ENCODE measurements around the gene RHOC.
A peak's percentile ranks its signal among the peaks of the same experiment; 100 is the strongest.

RHOC gene

DNA sequence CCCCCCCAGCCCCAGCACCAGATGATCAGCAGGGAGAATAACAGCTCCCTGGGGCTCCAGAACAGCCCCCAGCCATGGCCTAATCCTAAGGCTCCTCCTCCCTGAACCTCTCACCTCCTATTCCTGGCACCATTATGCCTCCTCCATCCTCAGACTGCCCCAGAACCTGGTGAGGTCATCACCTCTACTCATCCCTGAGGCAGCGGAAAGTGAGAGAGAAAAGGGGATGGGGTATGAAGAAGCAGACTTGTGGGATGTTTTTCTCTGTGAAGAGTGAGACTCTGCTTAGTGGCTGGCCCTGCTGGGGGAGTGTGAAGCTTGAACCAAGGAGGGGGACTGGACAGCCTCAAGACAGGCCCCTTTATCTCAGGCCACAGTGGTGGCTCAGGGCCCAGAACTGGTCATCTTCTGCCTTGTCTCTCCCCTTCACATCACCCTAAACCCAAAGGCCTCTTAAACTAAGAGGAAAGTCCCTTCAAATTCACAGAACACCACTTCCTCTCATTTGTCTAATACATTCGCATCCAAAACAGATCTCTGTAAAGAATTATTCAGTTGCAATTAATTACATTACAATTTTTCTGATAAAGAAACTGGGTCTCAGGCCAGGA is 10.4 kb upstream of the RHOC start:
- no peak for DNase-seq (ENCODE audit: low read depth in 2 of 2)

DNA sequence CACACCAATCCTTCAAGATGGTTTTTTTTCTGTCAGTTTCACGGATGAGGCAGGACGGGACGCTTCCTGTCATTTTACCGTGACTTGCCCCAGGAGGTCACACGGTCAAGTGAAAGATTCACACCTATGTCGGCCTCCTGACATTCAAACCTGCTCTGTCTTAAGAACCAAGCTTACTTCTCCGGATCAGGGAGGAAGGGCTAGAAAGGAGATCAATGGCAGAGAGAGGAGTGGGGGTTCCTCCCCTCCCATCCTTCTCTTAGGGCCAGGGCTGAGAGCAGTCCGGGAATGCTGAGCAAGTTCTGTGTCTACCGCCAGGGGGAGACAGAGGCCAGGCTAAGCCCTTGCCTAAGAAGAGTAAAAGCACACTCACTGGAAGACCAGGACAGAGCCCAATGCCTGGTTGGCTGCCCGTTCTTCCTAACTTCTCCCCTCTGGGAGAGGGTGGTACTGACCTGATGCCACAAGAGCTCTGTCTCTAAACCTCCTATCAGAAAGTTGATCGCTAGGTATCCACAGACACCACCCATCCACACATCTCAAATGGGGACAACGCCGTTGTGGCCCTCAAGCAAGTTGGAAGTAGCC is 9.3 kb upstream of the RHOC start:
- peak; percentile 64 to 71 for DNase-seq (ENCODE audit: low read depth in 2 of 2)

DNA sequence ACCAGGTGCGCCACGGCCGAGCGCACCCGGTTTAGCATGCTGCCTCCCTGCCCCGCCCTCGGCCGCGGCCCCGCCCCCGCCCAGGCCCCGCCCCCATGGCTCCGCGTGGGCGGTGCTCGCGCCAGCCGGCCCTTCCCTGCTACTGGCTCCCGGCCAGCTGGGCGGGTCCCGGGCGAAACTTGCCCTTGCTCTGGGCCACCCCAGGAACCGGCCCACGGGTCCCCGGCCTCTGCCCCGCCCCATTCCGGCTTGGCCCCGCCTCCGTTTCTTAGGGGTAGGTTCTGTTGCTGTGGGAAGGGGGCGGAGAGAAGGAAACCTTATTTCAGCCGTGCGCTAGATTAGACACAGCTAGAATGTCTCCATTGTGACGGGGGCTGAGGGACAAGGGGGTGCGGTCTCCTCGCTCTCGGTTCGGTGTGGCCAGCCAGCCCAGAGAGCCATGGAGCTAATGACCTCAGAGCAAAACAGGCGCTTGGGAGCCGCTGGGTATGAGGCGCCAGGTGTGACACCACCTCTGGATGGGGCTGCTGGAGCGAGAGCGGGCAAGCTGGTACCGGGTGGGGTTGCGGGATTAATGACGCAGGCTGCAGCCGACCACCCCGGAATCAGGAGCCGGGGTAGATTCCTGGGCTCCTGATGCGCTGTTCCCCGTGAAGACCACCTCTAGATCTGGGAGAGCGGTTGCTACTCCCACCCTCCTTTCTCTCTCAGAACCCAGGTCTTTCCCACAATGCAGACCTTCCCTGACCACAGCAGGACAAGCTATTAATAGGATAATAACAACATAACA is 8.5 kb upstream of the RHOC start, which contains the start of gene PPM1J:
TSS of gene PPM1J (minus strand) at position 69 of the 790 bp plus-strand sequence. CDS start at position 38, 31 bp downstream.
- DNase-seq (ENCODE audit: low read depth in 2 of 2), result peak; percentile 94 to 98

DNA sequence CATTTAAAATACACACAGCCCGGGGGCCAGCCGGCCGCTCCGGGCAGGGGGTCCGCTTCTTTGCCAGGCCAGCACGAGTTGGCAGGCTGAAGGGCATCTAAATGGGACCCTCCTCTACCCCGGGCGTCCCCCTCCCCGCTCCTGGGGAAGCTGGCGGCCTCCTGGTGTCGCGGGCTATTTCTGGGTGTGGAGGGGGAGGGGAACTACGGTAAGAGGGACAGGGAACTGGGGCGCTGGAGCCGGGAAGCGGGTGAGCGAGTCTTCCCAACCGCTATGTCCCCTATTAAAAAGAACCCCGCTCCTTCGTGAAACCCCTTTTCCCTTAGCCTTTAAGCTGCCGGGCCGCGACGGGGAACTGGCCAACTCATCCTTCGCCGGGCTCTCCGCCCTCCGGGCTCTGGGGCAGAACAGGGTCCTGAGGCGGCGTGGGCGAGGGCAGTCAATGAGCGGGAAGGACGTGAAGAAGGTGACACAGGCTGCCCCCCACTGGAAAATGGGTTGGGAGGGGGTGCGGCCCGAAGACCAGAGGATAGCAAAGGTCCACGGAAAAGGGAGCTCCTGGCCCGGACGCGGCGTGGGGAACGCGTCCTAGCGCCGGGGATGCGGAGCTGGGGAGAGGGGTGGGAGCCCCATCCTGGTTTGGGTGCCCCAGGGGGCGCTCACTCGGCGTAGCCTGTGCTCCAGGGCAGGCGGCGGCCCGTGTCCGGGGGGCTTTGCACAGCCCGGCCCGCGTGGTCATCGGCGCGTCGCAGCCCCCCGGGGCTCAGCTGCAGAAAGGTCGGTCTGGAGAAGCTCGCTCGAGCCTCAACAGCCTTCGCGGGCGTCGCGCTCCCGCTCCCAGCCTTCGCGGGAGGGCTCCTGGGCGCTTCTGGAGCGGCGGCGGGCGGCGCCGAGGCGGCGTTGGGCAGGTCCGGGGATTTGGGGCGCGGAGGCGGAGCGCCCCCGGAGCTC is 7.7 kb upstream of the RHOC start:
- DNase-seq (ENCODE audit: low read depth in 2 of 2), result no peak

DNA sequence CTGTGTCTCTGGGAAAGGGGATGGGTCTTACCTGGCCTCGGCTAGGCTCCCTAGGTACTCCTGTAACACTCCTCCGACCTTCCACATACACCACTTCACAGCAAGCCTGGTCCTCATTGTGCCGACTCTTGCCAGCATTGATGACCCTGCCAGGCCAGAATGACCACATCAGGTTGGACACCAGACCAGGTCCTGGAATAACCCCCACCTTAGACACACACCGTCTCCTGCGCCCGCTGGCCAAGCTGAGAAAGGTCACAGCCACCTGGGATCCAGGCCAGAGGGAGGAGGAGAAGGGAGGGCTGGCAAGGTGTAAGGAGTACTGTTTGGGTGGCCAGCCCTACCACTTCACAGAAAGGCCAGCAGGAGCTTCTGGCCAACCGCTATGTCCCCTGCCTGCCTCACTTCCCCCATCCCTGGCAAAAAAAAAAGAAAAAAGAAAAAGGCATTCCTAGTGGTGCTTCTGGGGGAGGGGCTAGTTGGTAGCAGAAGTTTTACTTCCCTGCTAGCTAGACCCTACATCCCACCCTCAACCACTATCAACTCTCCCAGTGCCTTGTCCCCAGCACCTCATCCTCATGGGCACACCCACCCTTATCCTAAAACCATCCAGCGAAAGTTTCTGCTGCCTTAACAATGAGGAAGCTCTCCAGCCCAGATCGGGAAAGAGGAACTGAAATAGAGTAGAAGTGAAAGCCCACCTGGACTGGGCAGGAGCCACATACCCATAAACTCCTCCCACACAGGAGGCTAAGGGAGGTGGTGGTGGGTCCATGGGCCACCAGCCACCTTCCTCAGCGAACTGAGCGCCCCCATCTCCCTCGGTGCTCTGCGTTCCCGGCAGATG is 6.8 kb upstream of the RHOC start:
- no peak for DNase-seq (ENCODE audit: low read depth in 2 of 2)

DNA sequence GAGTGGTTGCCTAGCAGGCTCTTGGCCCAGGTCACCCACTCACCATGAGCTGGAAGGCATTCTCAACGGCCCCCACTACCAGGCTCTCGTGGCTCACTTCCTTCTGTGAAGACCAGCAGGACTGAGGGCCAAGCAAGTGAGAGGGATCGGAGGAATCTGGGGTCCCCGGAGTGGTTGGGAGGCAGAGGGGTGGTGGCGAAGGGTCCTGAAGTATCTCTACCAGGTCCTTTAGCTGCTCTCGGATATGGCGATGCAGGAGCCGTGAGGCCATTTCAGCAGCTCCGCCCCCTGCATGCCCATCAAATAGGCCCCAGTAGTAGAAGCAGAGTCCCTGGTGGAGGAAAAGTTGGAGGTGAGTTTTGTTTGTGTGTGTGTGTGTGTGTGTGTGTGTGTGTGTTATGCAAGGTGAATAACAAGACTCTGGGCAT is 5.8 kb upstream of the RHOC start:
- no peak for DNase-seq (ENCODE audit: low read depth in 2 of 2)

DNA sequence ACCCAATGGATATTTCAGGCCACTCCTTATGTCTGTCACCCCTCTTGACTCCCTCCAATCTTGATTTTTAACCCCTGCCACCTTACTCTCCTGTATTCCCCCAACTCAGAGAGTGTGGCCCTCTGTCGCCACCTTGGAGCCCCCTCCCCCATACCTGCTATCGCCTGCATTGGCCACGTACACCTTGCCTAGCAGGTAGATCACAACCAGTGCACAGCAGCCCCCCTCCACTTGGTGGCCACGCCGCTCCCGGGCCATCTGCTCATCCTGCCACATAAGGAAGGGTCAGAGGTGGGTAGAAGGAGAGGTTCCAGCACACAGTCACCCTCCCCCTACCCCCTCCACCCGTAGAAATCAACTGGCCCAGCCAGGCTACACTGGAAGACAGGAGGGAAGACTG is 5.3 kb upstream of the RHOC start:
- no peak for DNase-seq (ENCODE audit: low read depth in 2 of 2)

DNA sequence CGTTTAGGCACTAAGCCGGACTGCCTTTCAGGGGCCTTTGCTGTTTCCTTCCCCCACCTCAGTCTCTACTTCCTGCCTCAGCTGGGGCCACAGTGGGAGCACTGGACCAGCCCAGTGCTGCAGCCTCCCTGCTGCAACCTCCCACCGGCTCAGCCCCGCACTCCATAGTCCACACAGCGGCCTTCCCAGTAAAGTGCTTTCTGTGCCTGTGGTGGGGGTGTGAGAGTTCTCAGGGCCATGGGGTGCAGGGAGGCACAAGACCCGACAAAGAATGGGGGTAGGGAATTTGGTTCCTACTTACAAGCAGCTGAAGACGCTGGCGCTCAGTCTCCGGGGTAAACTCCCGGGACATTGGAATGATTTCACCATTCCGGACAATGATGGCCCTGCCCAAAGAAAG is 4.7 kb upstream of the RHOC start:
- DNase-seq (ENCODE audit: low read depth in 2 of 2), result no peak

DNA sequence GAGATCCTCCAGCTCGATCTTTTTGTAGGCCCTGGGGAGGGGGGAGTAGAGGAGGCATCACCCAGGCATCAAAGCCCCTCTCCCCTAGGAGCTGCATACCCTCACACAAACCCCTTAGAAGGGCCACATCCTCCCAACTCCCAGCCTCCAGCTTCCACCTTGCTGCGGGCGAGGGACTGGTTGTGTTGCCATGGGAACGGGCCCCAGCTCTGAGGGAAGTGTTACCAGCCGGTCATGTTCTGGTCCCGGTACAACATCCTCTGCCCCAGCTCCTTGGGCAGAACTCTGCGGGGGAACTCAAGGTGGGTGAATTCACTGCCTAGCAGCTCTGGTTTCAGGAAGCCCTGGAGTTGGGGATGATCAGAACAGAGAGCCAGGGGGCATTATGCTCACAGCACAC is 4.1 kb upstream of the RHOC start:
- DNase-seq (ENCODE audit: low read depth in 2 of 2), result no peak

DNA sequence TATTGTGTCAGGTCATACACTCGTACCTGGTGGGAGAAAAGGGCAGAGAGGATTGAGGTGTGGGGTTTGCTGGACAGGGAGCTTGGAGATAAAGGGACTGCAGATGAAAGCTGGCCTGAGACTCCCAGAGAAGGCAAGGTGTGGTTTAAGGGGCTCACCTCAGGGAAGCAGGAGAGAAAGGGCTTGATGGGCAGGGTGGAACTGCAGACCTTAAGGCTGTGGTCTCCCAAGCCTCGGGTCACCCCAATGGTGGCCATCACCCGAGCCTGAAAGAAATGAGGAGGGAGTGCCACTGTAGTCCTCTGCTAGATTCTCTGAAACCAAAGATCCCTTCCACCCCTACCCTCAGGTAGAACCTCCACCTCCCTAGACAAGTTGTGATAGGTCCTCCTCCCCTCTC is 3.7 kb upstream of the RHOC start:
- DNase-seq (ENCODE audit: low read depth in 2 of 2), result no peak

DNA sequence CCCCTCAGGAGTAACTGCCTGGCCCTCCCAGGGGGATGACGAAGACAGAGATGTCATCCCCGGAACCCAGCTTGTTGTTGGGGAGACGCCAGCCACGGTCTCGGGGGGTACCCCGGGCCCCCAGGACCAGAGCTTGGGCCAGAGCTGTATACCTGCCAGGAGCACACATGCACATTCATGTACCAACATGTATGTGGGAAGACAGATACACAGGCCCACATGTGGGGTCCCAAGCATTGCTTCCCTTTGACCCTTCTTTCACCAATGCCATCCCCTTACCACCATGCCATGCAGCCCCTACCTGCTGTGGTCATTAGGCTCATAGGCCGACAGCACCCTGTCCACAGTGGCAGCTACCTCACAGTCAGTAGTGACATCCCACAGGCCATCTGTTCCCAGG is 3.2 kb upstream of the RHOC start:
- DNase-seq (ENCODE audit: low read depth in 2 of 2), result no peak

DNA sequence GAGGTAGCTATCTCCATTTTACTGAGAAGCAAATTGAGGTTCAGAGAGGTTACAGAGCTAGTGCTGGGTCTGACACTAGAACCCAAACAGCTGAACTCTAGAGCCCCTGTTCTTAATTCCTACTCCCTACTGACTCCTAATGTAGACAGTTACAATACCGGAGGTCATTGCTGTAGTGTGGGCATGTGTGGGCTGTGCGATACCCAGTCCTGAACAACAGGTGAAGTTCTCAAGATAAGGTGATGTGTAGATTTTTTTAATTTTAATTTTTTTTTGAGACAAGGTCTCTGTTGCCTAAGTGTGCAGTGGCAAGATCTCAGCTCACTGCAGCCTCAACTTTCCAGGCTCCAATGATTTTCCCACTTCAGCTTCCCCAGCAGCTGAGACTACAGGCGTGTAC is 1.6 kb upstream of the RHOC start:
- DNase-seq (ENCODE audit: low read depth in 2 of 2), result no peak

DNA sequence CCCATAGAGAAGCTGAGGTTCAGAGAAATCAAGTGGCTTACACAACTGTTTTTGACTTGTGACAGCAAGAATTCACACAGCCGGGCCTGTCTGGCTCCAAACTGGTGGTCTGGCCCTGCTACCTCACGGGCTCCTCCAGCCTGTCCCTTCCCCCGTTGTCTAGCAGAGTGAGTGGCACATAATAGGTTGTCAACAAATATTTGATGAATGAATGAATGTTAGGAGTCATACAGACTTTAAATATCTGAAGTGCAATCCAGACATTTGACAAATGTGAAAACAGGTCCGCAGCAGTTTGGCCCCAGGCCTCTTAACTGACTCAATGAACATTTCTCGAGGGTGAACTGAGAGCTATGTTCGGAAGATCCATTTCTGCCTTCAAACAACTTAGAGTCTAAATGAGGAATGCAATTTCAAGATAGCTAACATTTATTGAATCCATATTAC is 1.1 kb upstream of the RHOC start:
- DNase-seq (ENCODE audit: low read depth in 2 of 2), result no peak

DNA sequence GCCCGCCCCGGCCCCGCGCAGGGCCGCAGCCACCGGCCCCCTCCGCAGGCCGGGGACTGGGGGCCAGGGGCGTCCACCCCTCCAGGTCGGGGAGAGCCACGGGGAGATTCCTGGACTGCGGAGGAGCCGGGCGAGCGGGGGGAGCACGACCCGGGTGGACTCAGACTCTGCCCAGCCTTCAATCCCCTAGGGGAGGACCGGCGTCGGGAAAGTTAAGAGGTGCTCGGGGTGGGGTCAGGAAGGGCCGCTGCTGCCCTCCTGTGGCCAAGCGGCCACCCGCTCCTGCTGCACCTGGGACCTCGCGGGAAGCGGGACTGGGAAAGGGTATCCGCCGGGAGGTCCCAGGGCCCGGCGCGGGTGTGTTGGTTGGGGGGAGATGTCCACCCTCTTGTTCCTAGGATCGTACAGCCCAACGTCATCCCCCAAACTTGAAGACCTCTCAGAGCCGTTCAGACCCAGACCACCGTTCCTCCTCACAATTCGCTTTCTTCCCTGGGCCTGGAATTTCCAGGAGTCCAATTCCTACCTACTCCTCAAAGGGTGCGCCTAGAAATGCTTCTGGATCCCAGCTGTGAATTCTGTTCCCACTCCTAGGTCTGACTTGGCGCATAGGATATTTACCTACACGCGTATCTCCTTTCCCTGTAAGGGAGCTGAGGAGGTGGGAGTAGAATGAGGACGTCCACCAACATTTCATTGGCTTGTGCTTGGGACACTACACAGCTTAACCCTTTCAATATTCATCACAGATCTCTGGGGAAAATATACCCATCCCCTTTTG is 484 bp upstream of the RHOC start:
- DNase-seq (ENCODE audit: low read depth in 2 of 2), result peak; percentile 55 to 58

DNA sequence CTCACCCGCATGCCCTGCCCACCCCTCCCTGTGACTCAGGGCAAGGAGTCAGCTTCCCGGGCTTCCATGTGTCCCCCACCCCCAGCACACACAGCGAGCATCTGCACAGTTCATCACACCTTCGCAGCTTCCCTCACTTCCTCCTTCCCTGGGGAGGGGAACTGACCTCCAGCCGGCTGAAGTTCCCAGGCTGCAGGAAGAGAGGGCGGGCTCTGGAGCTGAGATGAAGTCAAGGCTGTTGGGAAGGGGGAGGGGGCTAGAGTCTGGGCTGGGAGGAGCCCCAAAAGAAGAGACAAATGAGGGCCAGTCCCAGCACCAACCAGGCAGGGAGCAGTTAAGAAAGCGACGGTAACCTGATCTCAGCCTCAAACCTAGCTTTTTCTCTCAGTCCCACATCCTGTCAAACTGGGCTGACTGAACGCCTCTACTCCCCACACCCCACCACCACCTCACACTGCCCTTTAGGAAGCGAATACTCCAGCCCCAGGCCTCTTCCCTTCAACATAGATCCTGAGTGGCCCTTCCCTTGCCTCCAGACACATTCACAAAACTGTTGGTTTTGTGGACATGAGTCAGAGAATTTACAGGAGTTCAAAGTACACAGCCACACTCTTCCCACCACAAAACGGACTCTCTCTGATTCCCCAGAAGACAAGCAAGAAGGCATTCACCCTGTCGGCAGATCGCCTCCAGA is 1.8 kb downstream of the RHOC start:
- DNase-seq (ENCODE audit: low read depth in 2 of 2), result no peak

DNA sequence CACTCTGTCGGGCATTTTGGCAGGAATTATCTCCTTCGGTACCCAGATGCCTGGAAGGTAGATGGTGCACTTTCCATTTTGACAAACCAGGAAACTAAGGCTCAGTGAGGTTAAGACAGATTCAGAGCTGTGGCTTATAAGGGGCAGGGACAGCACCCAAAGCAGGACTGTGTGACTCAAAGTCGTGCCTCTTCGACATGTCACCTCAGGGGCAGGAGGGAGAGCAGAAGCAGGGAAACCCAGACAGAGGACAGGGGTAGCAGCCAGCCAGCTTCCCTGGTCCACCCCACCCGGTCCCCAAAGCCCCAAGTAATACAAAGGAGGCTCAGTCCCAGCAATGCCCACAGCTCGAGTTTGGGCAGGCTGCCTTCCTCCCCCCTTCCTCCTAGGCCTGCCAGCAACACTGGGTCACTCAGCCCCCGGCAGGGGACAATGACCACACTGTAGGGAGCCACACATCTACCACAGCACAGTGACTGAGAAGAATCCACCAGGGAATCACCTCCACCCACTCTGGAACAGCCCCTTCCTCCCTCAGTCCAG is 2.5 kb downstream of the RHOC start:
- peak in 1 of 2 donors; percentile 20 for DNase-seq (ENCODE audit: low read depth in 2 of 2)

DNA sequence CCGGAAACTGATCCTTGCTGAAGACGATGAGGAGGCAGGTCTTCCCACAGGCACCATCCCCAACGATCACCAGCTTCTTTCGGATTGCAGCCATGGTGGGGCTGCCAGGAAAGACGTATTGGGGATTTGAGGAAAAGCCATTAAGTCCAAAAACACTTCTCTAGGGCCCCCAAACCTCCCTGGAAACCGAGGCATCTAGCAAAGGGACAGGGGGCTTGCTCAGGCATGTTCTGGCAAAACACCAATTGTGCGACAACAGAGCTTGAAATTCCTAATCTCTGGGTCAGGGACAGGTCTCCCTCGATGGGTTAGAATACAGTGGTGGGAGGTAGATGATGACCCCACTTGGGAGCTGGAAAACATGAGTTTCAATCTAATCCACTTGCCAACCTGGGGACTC is 3.2 kb downstream of the RHOC start:
- no peak for DNase-seq (ENCODE audit: low read depth in 2 of 2)

DNA sequence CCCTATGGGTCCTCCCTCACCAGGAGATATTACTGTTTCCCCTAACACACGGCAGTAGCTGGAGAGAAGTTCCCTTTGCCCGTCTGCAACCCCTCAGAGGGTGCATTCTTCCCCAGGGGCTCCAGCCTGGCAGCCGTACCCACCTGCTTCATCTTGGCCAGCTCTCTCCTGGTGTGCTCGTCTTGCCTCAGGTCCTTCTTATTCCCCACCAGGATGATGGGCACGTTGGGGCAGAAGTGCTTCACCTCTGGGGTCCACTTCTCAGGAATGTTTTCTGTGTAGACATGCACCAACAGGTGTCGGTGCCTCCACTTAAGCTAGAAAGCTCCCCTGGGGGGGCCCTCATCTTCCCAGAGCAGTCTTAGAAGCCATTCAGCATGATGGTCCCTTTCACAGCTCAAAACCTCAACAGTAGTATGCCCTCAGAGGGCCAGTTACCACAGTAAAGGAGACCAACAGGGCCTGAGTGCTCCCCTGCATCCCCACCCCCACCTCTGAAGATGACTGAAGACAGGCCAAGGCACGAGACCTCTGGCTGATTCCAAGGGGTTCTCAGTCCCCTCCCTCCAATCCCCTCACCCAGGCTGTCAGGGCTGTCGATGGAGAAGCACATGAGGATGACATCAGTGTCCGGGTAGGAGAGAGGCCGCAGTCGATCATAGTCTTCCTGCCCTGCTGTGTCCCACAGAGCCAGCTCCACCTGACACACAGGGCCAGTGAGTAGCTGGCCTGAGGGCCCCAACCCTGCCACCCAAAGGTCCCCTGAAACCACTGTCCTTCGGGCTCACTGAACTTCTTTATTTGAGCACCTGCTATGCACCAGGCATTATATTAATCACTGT is 4.3 kb downstream of the RHOC start:
- no peak for DNase-seq (ENCODE audit: low read depth in 2 of 2)

All from stimulated activated CD8-positive, alpha-beta memory T cell treated with anti-CD3 and anti-CD28 coated beads, Interleukin-2, amount 100 ng/mL, for 48 hours (primary cell).